Activated CD8-positive, alpha-beta memory T cell treated with anti-CD3 and anti-CD28 coated beads for 24 hours (primary cell): ENCODE measurements around the gene ATP23.

Experiments used
- DNase-seq: peaks from one replicate; pipeline ENCODE4 v3.0.0-alpha.2; 2020

Gene ATP23, protein sequence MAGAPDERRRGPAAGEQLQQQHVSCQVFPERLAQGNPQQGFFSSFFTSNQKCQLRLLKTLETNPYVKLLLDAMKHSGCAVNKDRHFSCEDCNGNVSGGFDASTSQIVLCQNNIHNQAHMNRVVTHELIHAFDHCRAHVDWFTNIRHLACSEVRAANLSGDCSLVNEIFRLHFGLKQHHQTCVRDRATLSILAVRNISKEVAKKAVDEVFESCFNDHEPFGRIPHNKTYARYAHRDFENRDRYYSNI

DNA sequence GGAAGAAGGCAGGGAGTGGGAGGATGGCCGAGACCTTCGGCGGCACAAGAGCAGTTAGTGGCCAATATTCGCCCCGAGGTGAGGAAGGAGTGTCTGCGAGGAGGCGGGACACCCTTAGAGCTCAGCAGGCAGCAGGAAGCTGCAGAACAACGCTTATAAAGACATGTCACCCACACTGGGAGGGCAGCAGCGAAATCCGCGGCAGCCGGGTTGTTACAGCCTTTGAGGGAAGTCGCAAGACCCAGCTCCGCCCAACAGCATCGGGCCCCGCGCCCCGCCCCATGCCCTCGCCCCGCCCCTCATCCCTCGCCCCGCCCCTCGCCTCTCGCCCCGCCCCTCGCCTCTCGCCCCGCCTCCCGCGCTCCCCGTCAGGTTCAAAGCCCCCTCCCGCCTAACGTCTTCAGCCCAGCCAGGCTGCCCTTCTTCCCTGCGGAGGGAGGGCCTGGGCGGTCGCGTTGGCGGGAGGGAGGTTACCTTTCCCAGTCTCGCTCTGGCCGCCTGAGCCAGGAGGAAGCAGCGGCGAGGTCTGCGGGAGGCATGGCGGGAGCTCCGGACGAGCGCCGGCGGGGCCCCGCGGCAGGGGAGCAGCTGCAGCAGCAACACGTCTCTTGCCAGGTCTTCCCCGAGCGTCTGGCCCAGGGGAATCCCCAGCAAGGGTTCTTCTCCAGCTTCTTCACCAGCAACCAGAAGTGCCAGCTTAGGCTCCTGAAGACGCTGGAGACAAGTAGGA lies at the start of gene ATP23:
Gene ATP23, plus strand, starts transcription at position 403 of the 730 bp plus-strand sequence. Its CDS starts 135 bp downstream, at position 538.
- DNase-seq, result peak; percentile 95

DNA sequence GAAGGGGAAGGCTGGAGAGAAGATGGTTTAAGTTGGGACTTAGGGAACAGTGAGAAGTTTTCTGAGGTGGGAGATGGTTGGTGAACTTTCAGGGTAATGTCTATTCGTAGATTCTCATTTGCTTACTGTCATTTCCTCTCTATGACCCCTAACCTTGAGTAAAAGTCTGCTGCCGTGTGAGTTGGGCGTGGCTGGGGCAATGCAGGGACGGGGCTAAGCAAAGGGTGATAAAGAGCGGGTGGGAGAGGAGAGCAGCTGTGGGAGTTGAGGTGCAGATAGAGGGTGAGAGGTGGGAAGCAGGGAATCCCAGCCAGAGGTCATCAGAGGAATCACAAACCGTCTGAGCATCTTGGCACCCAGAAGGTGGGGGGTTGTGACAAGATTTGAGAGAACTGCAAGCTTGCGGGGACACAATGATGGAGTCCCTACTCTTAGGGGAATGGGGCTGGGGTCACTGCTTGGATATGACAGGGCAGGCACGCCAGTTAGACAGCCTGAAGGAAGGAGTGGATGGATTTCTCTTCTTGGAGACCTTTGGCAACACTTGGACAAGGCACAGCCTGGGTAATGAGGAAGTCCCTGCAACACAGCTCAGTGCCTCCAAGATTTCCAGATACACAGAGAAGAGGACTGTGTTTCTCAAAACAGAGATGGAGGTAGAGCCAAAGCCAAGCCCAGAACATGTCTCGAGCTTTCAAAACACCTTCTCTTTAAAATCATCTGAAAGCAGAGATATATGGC lies 49.0 kb upstream of the ATP23 start:
- DNase-seq, result no peak

DNA sequence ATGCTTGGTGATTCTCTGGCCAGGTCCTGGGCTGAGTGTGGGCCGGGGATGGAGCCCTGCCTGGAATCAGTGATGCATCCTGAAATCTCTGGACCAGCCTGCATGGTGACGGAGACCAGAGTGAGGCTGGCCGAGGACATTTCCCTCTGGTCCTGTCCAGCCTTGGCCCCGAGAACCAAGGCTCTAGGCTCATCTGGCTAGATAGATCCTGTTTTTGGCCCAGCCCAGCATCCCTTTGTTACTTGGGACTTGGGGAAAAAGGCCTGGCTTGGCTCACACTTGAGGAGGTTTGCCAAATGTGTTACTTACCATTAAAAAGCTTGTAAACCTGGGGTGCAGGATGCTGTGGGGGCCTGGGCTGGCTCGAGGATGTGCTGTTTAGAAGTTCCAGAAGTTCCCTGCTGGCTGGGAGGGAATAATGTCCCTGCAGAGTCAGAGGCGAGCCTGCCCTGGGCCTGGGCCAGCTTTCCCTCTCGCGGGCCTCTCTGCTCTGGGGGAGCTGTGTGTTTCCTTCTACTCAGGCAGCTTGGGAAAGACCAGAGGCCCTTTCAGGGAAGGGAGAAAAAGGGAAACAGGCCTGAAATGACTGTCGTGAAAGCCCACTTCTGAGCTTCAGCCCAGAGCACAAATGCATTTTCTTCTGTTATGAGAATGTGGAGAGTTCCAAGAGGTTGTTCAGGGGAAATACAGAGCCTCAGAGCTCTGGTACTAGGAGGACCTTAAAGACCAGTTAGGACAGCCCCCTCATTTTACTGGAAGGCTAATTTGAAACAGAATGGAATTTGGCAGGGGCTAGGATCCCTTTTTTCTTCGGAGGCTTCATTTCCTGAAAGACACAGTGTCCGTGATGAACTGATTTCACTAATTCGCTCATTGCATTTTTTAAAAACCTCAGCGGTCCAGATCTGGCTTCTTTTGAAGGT lies 47.7 kb upstream of the ATP23 start:
- DNase-seq, result no peak

DNA sequence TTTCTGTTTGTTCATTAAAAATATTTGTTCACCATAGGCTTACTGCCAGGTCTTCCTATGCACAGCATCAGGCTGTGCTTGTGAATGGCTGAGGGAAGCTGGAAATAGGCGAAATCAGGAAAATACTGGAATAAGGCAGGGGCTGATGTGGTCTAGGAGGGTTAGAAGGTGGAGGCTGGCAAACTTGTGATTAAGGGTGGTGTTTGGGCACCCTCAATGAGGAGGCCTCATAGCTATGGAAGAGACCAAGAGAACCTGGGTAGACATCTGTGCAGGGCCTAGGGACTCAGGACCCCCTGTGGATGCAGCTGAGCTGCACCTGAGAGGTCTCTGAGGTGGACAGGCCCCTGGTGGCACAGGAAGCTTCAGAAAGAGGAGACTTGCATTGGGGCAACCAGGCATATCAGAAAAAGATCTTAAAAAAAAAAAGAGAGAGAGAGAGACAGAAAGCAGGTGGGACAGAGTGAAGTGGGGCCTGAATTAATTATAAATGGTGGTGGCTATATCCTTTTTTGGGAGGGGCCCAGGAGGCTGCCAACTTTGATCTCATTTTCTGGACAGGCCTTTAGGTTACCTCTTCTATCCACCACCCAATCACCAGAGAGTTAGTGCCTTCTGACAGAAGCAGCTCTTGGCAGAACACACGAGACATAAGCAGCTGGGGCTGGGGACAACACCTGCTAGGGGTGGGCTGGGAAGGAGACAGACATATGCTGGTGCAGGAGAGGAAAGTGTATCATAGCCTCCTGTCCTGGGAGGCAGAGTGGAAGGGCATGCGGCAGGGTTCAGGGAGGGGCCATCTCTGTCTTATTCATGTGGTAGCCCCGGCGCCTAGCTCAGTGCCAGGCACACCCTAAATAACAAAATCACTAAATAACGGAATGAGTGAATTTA lies 46.7 kb upstream of the ATP23 start:
- no peak for DNase-seq

DNA sequence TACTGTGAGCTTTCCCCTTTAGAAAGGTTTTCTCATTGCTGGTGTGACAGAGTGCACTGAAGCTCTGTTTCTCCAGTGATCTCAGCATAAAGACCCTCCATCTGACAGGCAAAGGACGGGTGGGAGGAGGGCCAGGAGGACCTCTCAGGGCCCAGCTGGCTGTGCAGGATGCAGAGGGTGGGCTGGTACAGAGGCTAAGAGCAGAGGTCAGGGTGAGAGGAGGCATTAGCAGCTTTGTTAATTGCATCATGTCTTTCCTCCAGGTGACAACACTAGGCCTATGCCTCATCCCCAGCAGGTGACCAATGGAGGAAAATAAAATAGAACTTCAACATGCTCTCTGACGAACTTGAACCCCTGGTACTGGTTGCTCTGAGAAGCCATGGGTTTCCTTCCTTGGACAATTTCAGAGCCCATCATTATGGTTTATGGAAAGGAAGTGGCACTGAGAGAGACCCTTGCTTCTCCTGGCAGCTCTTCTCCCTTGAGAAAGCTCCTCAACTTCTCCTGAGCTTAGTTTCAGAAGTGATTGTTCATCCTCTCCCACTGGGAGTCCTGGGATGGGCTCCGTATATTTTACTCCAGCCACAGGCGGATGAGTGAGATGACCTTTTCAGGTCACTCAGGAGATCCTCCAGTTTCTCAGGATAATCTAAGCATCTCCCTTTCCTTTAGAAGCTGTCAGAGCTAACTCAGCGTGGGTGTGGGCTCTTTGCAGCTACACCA lies 45.8 kb upstream of the ATP23 start:
- DNase-seq, result no peak

DNA sequence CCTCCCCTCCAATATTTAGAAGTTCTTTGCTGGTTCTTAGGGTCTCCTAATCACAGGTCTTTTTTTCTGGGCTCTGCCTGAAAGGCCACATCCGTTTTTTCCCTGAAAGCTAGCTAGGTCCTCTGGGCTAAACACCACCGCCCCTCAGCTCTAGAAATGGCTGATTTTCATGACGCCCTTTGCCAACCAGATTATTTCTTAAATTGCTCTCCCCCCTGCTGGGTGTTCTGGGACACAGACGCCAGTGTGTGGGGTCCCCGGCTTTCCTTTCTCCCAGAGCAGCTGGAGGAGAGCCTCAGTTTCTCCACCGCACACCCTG lies 45.3 kb upstream of the ATP23 start:
- no peak for DNase-seq

DNA sequence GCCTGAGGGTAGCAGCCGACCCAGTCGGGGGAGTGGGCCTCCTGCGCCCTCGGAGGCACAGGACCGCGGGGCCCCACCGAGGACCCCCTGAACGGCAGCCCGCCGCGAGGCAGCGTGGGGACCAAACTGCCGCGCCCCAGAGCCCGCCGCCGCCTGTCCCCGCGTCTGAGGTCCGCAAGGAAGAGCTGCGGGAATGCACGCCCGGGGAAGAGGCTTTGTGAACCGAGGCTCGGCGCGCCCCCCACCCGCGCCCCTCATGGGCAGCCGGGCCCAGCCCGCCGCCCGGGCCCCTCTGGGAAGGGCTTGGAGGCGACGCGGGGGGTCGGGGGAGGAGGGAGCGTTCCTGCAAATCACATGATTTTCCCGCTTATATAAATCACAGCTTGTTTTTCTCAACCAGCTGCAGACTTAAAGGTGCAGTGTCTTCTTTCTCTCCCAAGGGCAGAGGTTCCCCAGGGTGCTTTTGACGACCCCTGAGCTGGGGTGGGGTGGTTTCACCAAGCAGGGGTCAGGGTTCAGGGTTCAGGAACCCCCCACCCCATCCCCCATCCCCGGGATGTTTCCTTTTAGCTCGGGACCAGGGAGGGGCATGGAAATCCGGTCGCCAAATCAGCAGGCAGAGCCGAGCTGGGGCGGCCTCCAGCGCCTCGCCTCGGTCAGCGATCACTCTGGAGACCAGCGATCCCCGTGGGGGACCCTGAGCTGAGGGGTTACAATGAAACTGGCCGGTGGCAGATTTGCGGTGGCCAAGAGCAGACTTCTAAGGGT lies 44.7 kb upstream of the ATP23 start:
- no peak for DNase-seq

DNA sequence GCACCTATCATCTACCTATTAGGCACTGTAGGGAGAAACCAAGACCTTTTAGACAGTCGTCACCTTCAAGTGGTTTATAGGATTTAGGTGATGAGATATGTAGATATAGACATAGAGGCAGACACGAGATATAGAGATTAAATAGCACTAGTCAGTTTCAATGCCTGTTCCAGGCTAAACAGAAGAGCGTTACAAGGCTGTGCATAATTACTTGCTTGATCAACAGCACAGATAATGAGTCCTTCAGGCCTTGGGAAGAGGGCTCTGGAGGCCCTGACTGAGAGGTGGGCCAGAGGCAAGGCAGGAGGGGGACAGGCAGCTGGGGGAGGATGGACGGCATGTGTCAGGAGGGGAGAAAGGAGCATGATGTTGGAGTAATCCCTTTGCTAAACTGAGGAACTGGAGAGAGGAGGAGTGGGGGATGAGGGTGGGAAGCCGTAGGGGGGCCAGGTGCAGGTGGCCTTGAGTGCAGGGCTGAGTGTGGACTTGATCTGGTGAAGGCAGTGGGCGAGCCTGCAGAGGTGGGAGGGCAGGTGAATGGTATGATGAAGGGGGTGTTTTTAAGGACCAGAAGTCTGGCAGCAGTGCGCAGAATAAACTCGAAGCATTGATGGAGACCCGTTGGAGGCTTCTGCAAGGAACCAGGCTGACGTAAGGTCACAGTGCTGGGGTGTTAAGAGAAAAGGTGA lies 43.9 kb upstream of the ATP23 start:
- no peak for DNase-seq

DNA sequence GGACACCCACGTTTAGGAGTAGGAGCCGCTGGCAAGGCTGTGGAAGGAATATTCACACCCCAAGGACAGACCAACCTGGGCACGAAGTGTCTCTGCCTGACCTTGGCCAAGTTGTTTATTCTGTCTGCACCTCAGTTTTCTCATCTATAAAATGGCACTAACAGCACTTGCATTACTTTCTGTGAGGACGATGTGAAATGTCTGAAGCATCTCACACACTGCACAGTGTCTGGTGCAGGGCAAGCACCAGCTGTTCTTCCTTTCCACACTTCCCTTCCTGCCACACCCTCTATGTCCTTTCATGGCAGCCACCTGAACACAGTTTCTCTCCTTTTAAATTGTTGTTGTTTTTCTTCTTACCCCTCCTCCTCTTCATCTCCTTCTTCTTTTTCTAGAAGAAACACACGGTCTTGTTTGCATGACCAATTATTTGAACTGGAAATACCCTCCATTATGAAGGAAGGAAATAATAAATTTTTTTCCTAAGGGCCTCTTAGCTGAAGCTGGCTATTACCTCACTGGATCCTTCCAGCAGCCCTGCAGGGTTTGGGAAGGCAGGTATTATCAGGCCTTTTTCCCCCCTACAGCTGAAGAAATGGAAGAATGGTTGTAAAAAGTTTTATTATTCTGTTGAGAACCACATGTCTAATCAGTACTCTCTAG lies 42.9 kb upstream of the ATP23 start:
- DNase-seq, result no peak

DNA sequence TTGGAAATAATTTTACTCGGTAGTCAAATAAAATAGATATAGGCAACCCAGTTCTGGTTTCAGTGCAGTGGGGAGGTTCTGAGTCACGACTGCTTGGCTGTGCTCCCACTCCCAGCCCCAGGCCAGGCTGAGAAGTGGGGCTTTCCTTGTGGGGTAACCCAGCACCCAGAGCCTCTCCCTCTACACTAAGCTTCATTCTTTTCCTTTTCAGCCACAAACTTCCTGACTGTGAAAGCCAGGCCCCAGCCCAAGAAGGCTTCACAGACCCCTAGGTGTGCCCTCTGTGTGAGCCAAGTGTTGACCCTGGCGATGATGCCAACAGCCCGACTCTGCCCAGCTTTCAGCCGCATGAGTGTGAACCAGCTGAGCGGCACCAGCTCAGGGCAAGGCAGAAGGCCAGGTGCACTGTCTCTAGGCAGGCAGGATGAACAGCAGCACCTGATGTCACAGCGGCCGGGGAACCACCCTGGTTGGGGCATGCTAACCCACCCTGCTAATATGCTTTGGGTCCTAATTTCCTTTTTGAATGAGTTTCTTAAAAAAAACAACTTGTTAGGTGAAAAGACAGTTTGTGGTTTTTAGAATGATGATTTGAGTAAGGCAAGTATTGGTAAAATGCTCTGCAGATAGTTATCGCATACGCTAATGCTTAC lies 42.2 kb upstream of the ATP23 start:
- peak; percentile 90 for DNase-seq

DNA sequence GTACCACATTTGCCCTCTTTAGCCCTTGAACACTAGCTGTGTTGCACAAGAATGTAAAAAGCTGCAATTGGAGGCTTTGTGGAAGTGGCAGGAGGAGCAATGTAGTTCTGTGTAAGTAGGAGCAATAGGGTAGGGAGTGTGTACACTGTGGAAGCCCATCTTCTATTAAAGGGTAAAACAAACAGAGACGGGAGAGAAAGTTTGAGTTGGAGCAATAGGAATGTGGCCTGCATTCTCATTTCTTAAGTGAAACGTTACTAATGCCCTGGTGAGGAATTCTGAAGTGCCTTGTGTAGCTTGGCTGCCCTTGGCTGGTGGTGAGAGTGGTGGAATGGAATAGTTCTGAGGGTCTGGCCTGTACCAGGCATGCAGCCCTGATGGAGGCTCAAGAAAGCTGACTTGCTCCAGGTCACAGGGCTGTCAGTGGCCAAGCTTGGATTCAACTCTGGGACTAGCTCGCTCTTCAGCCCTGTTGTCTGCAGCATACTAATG lies 38.8 kb upstream of the ATP23 start:
- DNase-seq, result no peak

DNA sequence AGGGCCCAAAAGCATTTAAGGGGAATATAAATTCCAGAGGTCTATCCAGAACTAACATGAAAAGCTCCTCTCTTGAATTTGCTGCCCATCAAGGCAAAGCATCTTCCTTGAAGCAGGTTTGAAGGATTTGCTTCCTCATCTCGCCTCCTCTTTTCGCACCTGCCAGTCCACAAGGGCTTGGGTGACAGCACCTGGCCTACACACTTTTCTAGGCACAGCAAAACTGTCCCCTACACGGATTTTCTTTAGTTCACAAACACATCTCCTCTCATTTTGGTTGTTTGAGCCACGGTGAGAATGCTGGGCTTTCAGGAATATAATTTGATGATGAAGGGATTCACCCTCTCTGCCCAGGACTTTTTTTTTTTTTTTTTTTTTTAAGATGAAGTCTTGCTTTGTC lies 36.9 kb upstream of the ATP23 start:
- DNase-seq, result no peak

DNA sequence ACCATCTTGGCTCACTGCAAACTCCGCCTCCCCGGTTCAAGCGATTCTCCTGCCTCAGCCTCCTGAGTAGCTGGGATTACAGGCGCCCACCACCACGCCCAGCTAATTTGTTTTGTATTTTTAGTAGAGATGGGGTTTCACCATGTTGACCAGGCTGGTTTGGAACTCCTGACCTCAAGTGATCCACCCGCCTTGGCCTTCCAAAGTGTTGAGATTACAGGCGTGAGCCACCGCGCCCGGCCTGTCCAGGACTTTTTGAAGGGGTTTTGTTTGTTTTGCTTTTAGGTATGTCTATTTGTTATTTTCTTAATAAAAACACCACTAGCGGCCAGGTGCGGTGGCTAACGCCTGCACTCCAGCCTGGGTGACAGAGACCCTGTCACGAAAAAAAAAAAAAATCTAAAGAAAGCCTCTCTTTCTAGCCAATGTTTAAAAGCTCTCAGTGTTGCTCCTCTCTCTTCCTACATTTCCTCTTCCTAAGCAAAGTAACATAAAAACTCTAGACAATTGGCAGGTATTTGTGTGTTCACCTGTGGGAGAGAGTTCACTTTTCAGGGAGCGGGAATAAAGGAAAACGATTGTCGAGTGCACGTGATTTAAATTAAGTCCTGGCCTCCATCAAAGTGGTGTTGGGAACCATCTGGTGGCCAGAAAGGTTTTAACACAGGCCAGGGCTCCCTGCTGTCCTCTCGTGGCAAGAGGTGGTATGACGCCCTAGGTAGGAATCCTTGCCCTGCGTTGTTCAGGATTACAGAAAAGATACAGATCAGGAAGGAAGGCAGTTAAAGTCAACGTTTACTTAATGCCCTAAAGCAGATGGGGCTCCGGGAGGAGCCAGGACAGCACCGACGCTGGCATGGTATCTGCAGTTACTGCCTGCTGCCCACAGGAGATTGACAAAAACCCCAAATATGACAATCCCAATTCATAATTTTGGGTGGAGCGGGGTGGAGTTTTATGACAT lies 36.2 kb upstream of the ATP23 start:
- DNase-seq, result peak; percentile 93

DNA sequence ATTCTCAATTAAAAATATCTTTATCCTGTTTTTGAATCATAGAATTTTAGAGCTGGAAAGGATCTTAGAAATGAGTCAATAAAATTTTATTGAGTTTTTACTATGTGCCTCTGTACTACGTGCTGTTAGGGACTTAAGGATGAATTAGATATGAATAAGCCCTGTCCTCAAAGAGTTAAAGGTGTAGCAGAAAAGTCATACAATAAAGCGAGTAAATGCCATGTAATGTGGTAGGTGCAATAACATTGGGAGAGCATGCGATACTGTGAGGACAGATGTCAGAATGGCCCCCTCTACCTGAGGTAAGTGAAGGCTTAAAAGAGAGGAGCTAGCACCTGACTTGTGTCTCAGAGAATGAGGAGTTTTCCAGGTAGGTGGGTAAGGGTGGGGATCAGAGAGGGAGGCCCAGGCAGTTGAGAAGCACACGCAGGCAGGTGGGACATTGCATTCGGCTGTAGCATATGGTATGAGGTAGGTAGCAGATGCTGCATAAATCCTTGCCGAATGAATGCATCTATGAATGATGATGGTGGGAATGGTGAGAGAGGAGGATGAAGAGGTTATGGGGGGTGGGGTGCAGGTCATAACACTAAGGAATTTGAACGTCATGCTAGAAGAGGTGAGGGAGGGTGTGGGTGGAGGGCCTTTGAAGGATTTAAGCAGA lies 35.4 kb upstream of the ATP23 start:
- no peak for DNase-seq

DNA sequence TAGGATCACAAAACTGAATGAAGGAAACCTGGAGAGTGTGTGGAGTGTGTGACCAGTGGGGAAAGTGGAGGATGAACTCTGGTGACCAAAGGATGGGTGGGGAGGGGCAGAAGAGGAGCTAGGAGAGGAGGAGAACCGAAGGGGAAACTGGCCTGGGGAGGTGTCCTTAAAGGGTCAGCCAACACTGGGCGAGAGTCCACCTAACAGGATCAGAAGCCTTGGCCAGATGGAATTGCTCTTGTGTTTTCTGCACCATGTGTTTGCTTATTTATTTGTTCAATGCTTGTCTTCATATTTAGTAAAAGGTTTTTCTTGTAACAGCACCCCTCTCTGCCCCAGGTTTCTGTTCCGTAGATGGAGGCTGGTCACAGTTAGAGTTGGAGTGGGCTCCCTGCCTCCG lies 34.5 kb upstream of the ATP23 start:
- DNase-seq, result no peak

DNA sequence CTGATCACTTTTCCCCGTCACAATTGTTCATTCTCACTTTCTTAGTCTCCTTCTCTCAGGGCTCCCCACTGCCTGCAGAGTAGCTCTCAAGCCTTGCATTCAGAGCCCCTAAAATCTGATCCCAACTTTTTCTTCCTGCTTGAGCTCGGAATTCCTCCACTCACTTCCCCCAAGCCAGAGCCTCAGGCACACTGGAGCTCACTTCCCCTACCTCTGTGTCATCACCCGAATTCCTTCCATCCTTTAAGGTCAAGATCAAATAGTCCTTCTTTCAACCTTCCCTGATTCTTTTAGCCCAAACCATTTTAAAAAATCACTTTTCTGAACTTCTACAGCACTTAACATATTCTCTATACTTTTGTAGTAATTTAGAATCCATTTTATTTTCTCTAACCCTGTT lies 34.1 kb upstream of the ATP23 start:
- DNase-seq, result no peak

DNA sequence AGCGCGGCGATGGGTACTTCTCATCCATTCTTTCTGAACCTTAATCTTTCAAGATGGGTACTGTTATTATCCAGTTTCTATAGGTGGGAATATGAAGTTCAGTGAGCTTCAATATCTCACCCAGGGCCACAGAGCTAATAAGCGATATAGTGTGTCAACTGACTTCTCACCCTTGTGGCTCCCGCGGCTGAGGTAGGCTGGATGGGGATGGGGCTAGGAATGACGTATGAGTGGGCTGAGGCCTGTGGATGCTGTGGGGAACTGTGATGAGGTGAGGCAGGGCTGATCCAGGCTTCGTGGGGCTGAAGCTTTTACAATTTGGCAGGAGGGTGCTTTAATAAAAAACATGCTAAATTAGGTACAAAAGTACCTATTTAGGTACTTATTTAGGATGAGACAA lies 32.9 kb upstream of the ATP23 start:
- no peak for DNase-seq
